A549 (cell line): Measurements from ENCODE around the gene RGS9BP. TPM values are rescaled to one million over a fixed set of nuclear protein-coding genes. Genes with fewer than 3 reads are reported as not detected.
A peak's percentile ranks its signal among the peaks of the same experiment; 100 is the strongest.

Experiments used
- ATAC-seq, 2 experiments: fragments of 200-7000 bp in 1 of 2; fragments of >200 bp in 1 of 2; cut with Nextera tagmentation in 1 of 2; cut with Tn5 transposase in 1 of 2; 3 replicates each; pipeline versions ENCODE4 v1.8.0 to v1.9.1; 2018 to 2020; ENCODE audit warnings: mild to moderate bottlenecking in 1 of 2, moderate library complexity in 1 of 2
- CTCF ChIA-PET: fragments of 300-600 bp; sonication (Branson Sonifier 250); formaldehyde crosslinking; extraction: SDS; loops from one replicate; lab custom pipeline; 2021; ENCODE audit warnings: antibody characterized with exemption, inconsistent platforms; lab: Yijun Ruan, JAX
- POLR2A ChIA-PET: fragments of 350-600 bp; formaldehyde crosslinking; extraction: SDS; loops from one replicate; lab custom pipeline; 2021; ENCODE audit warnings: antibody characterized with exemption, inconsistent platforms; lab: Yijun Ruan, JAX
- DNase-seq, 2 experiments: peaks; one replicate each; pipeline versions ENCODE4 v3.0.0 to v3.0.0-alpha.2; 2011 to 2016; ENCODE audit warnings: low read depth in 1 of 2, low spot score in 1 of 2
- FAIRE-seq: peaks from 2 replicates; lab custom pipeline; 2011; peaks lifted over from hg19 to GRCh38; lab: Jason Lieb, UNC
- H3K27ac ChIP-seq, 2 experiments: fragments of >200 bp; sonication (Bioruptor Twin); formaldehyde crosslinking; 3 replicates each; pipeline ENCODE4 v1.5.1; 2016 to 2017
- H3K4me1 ChIP-seq: fragments of >200 bp; sonication (Bioruptor Twin); formaldehyde crosslinking; 3 replicates; pipeline ENCODE4 v1.6.1; 2016
- H3K4me2 ChIP-seq: fragments of >200 bp; sonication (Bioruptor Twin); formaldehyde crosslinking; 3 replicates; pipeline ENCODE4 v1.6.1; 2016
- H3K4me3 ChIP-seq: fragments of >200 bp; sonication (Bioruptor Twin); formaldehyde crosslinking; 3 replicates; pipeline ENCODE4 v1.5.1; 2016
- H3K9me3 ChIP-seq: fragments of >200 bp; sonication (Bioruptor Twin); formaldehyde crosslinking; 3 replicates; pipeline ENCODE4 v1.6.1; 2016
- BHLHE40 ChIP-seq: IDR thresholded peaks from 2 replicates; pipeline ENCODE4 v1.6.1; 2012; ENCODE audit warnings: low read depth, low read length, inconsistent platforms
- CHD4 ChIP-seq: fragments of 200-600 bp; sonication (generic); IDR thresholded peaks from 2 replicates; pipeline ENCODE4 v1.6.1; 2016; ENCODE audit warnings: antibody characterized with exemption, mild to moderate bottlenecking, borderline replicate concordance
- E2F6 ChIP-seq: IDR thresholded peaks from 2 replicates; pipeline ENCODE4 v1.6.1; 2012; ENCODE audit warnings: low read depth, borderline replicate concordance
- EHF ChIP-seq: fragments of 250-450 bp; sonication (Bioruptor Pico); IDR thresholded peaks from 2 replicates; pipeline ENCODE4 v1.5.0; 2020; ENCODE audit warnings: mild to moderate bottlenecking
- ESRRA ChIP-seq: fragments of 150-350 bp; IDR thresholded peaks from 2 replicates; pipeline ENCODE4 v1.6.1; 2014; ENCODE audit warnings: mild to moderate bottlenecking, low read length, borderline replicate concordance
- FOSL2 ChIP-seq, 2 experiments: fragments of 450-650 bp in 1 of 2; fragments of >200 bp in 1 of 2; sonication (Bioruptor Twin) in 1 of 2; formaldehyde crosslinking; IDR thresholded peaks; 2 replicates each; pipeline versions ENCODE4 v1.5.0 to v1.6.1; 2016 to 2020; ENCODE audit warnings: mild to moderate bottlenecking in 1 of 2, moderate library complexity in 1 of 2
- MAFK ChIP-seq: fragments of 450-650 bp; IDR thresholded peaks from 2 replicates; pipeline ENCODE4 v1.6.1; 2014; ENCODE audit not compliant: partially characterized antibody
- MAX ChIP-seq: IDR thresholded peaks from 2 replicates; pipeline ENCODE4 v1.6.1; 2012
- MYC ChIP-seq: IDR thresholded peaks from 2 replicates; pipeline ENCODE4 v1.6.1; 2012; ENCODE audit warnings: mild to moderate bottlenecking, inconsistent platforms, low read length, improper control_type of control experiment, borderline replicate concordance
- NR3C1 ChIP-seq: fragments of >200 bp; sonication (Bioruptor Twin); formaldehyde crosslinking; IDR thresholded peaks from 3 replicates; pipeline ENCODE4 v1.6.1; 2017
- POLR2AphosphoS2 ChIP-seq: conservative IDR thresholded peaks from 2 replicates; pipeline ENCODE4 v1.6.1; 2012; ENCODE audit warnings: low read length, improper control_type of control experiment, inconsistent platforms
- RARB ChIP-seq: fragments of 250-450 bp; sonication (Bioruptor Pico); IDR thresholded peaks from 2 replicates; pipeline ENCODE4 v1.8.0; 2021; ENCODE audit warnings: mild to moderate bottlenecking, moderate library complexity
- REST ChIP-seq: fragments of 200-600 bp; sonication (generic); IDR thresholded peaks from 2 replicates; pipeline ENCODE4 v1.6.1; 2016; ENCODE audit warnings: antibody characterized with exemption, mild to moderate bottlenecking, moderate library complexity
- RFX5 ChIP-seq: fragments of 450-650 bp; IDR thresholded peaks from 2 replicates; pipeline ENCODE4 v1.7.1; 2014; ENCODE audit warnings: antibody characterized with exemption, mild to moderate bottlenecking, moderate library complexity
- TP53 ChIP-seq: fragments of 250-450 bp; sonication (Bioruptor Pico); IDR thresholded peaks from 2 replicates; pipeline ENCODE4 v1.5.0; 2021; ENCODE audit warnings: mild to moderate bottlenecking, moderate library complexity
- ZSCAN20 ChIP-seq: fragments of 250-450 bp; sonication (Bioruptor Pico); IDR thresholded peaks from 2 replicates; pipeline ENCODE4 v1.8.0; 2022; ENCODE audit warnings: mild to moderate bottlenecking, moderate library complexity
- WGBS: methylation state at CpG from one replicate; pipeline ENCODE4 v1.1.6; 2017; ENCODE audit errors: missing lambda C conversion rate; 5-methylcytosine and 5-hydroxymethylcytosine counted together
- polyA plus RNA-seq, 4 experiments: library from polyadenylated mRNA; depleted of rRNA in 3 of 4; stranded (reverse); fragments of >200 nt; fragmentation: RNase III in 1 of 4; extraction: RNeasy Plus Mini Kit Qiagen cat#74134 plus additional on column Dnase treatment in 1 of 4; gene quantifications; 2 replicates in 3 of 4; 3 replicates in 1 of 4; pipeline ENCODE4 v1.2.3, GENCODE V29; 2011 to 2017
- TF ChIP-seq, protein P1 (sequence below): fragments of >200 bp; sonication (Bioruptor Twin); formaldehyde crosslinking; IDR thresholded peaks from 3 replicates; pipeline ENCODE4 v1.5.1; 2016

RGS9BP gene
- polyA plus RNA-seq, 2 of the 4 experiments (the other 2 are of a cell fraction): 0.17 to 0.41 TPM

- Histone ChIP-seq H3K4me2 (peak overlapping the region; percentile 82), H3K27ac (peak overlapping the region; percentile 72 to 85; a peak in 5 of 6 replicates), H3K4me3 (peak overlapping the region; percentile 84), H3K4me1 (peaks cover 7% of the 10 kb centered on the region; the same call in 2 of the 3 replicates), H3K9me3 (no peaks in the 10 kb centered on the region; the same call in 2 of the 3 replicates)
- DNase-seq (peak; percentile 43 to 74), FAIRE-seq (no peak), ATAC-seq (peak; percentile 15 to 25)
- TF ChIP-seq E2F6 (peak; percentile 76), MAX (peak; percentile 62; the same call in 1 of the 2 replicates)
- TF ChIP-seq, protein P1, sequence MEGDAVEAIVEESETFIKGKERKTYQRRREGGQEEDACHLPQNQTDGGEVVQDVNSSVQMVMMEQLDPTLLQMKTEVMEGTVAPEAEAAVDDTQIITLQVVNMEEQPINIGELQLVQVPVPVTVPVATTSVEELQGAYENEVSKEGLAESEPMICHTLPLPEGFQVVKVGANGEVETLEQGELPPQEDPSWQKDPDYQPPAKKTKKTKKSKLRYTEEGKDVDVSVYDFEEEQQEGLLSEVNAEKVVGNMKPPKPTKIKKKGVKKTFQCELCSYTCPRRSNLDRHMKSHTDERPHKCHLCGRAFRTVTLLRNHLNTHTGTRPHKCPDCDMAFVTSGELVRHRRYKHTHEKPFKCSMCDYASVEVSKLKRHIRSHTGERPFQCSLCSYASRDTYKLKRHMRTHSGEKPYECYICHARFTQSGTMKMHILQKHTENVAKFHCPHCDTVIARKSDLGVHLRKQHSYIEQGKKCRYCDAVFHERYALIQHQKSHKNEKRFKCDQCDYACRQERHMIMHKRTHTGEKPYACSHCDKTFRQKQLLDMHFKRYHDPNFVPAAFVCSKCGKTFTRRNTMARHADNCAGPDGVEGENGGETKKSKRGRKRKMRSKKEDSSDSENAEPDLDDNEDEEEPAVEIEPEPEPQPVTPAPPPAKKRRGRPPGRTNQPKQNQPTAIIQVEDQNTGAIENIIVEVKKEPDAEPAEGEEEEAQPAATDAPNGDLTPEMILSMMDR: no peak; the same call in 2 of the 3 replicates
- 16% methylated on average over 66 of the region's 93 CpGs for WGBS
- ChIA-PET POLR2A (interaction anchor here (0.5 to 2.2 kb wide), 3 partner anchors 15 to 280 kb away, joined by 3 to 24 read pairs (median 3); partner anchors contain the start of genes DPY19L3 and NUDT19), CTCF (interaction anchor here (0.6 to 2.4 kb wide), 17 partner anchors 9 to 287 kb away, joined by 3 to 11 read pairs (median 4); partner anchors contain the start of gene NUDT19)
These were observed 692 bp downstream of the RGS9BP start for GRCh38 chr19:32676186-32676894.

- CTCF ChIA-PET: interaction anchor here (0.6 to 2.4 kb wide), 16 partner anchors 8 to 287 kb away, joined by 3 to 11 read pairs (median 4); partner anchors contain the start of gene NUDT19
- Histone ChIP-seq H3K4me2 (peak overlapping the region; percentile 82), H3K4me1 (peaks cover 7% of the 10 kb centered on the region; the same call in 2 of the 3 replicates), H3K9me3 (no peaks in the 10 kb centered on the region; the same call in 2 of the 3 replicates), H3K27ac (no peak overlapping the region), H3K4me3 (peak overlapping the region; percentile 84; the same call in 1 of the 3 replicates)
- POLR2A ChIA-PET: interaction anchor here (0.5 to 2.0 kb wide), 2 partner anchors 14 to 279 kb away, joined by 3 to 7 read pairs; partner anchors contain the start of gene NUDT19
- WGBS: 82% methylated on average over 33 of the region's 33 CpGs
- ATAC-seq: no peak
- no peak for DNase-seq
- no peak for FAIRE-seq
- TF ChIP-seq RFX5: no peak
- TF ChIP-seq RARB (CRISPR knock-in tag): no peak
- no peak for TF ChIP-seq FOSL2 (IDR thresholded peaks at IDR 0.05)
- TF ChIP-seq FOSL2 (CRISPR knock-in tag; IDR thresholded peaks at IDR 0.05): no peak
- TF ChIP-seq ZSCAN20: no peak
- TF ChIP-seq CHD4: no peak
- no peak for TF ChIP-seq MYC
- TF ChIP-seq EHF (CRISPR knock-in tag): no peak
These were observed 1.3 kb downstream of the RGS9BP start for GRCh38 chr19:32676895-32677359.

- H3K27ac ChIP-seq: no peak overlapping the region
- ATAC-seq: no peak
- FAIRE-seq: no peak
These were observed 2.0 kb downstream of the RGS9BP start for GRCh38 chr19:32677657-32678056.

More at GRCh38 chr19:32677657-32678056, 2.0 kb downstream of the RGS9BP start:
- H3K4me3 ChIP-seq: no peak overlapping the region
- H3K9me3 ChIP-seq: no peaks in the 10 kb centered on the region; the same call in 2 of the 3 replicates
- ChIA-PET CTCF (interaction anchor here (0.6 to 2.4 kb wide), 8 partner anchors 10 to 442 kb away, joined by 3 to 11 read pairs (median 4); partner anchors contain the start of gene NUDT19), POLR2A (interaction anchor here (2.0 kb wide), 1 partner anchor 14 kb away, joined by 7 read pairs; the partner anchor contains the start of gene NUDT19)
- H3K4me2 ChIP-seq: no peak overlapping the region
- WGBS: 78% methylated on average over 9 of the region's 9 CpGs
- no peak for DNase-seq
- TF ChIP-seq BHLHE40 (no peak), NR3C1 (no peak), TP53 (no peak), ZSCAN20 (no peak), ESRRA (no peak), MYC (no peak), POLR2AphosphoS2 (no peak), REST (no peak), MAFK (no peak)
- H3K4me1 ChIP-seq: peaks cover 7% of the 10 kb centered on the region; the same call in 2 of the 3 replicates
